Uterus (tissue), 4 donors: Measurements from ENCODE around the gene CACNB2. TPM values are rescaled to one million over a fixed set of nuclear protein-coding genes. Genes with fewer than 3 reads are reported as not detected.

Source experiments
- DNase-seq, 2 donors: peaks; one replicate each; pipeline ENCODE4 v3.0.0-alpha.2; 2019 to 2020
- H3K27ac ChIP-seq, 2 donors: fragments of 200-600 bp; sonication (generic); 1 replicate in 1 of 2; 2 replicates in 1 of 2; pipeline ENCODE4 v1.5.1; 2016 to 2018
- H3K27me3 ChIP-seq, 2 donors: fragments of 200-600 bp; sonication (generic); one replicate each; pipeline ENCODE4 v1.5.1; 2018 to 2019; ENCODE audit warnings: control low read depth in 1 of 2
- H3K36me3 ChIP-seq, 2 donors: fragments of 200-600 bp; sonication (generic); one replicate each; pipeline ENCODE4 v1.5.1; 2019; ENCODE audit warnings: control low read depth in 1 of 2
- H3K4me1 ChIP-seq, 2 donors: fragments of 200-600 bp; sonication (generic); one replicate each; pipeline ENCODE4 v1.5.1; 2018 to 2019; ENCODE audit warnings: control low read depth in 1 of 2
- H3K4me3 ChIP-seq, 2 donors: fragments of 200-600 bp; sonication (generic); 1 replicate in 1 of 2; 2 replicates in 1 of 2; pipeline ENCODE4 v1.5.1; 2018 to 2019; ENCODE audit warnings: mild to moderate bottlenecking in 1 of 2
- H3K9me3 ChIP-seq, 2 donors: fragments of 200-600 bp; sonication (generic); one replicate each; pipeline ENCODE4 v1.5.1; 2019; ENCODE audit warnings: control low read depth in 1 of 2
- POLR2A ChIP-seq, 2 donors: fragments of 450-650 bp; IDR thresholded peaks; one replicate each; pipeline ENCODE4 v1.6.1; 2016; ENCODE audit warnings: antibody characterized with exemption in 2 of 2, mild to moderate bottlenecking in 1 of 2, moderate library complexity in 1 of 2
- intact Hi-C: fragments of 100-400 bp; cut with DNase I; formaldehyde crosslinking; loops from one replicate; pipeline ENCODE4 v1.15.1; 2023; ENCODE audit warnings: low total_unique reads
- total RNA-seq, 4 donors: library from RNA; depleted of rRNA in 3 of 4; stranded (reverse); fragments of >200 nt in 3 of 4; gene quantifications; one replicate each; pipeline versions ENCODE4 v1.1.0 to v1.2.4, GENCODE V29; 2014 to 2023
- TF ChIP-seq, protein P1 (sequence below), 4 experiments: fragments of 200-600 bp in 2 of 4; fragments of 450-650 bp in 2 of 4; sonication (generic) in 2 of 4; IDR thresholded peaks; one replicate each; pipeline ENCODE4 v1.5.1; 2016 to 2019; ENCODE audit warnings: antibody characterized with exemption in 4 of 4, mild to moderate bottlenecking in 2 of 4, moderate library complexity in 1 of 4
- donor health status: DM: yes; HTN: yes; CAD: no.

CACNB2 gene
- total RNA-seq, 4 donors from 2014 or later = 19.4 to 33.0 (median 27.0) TPM

DNA sequence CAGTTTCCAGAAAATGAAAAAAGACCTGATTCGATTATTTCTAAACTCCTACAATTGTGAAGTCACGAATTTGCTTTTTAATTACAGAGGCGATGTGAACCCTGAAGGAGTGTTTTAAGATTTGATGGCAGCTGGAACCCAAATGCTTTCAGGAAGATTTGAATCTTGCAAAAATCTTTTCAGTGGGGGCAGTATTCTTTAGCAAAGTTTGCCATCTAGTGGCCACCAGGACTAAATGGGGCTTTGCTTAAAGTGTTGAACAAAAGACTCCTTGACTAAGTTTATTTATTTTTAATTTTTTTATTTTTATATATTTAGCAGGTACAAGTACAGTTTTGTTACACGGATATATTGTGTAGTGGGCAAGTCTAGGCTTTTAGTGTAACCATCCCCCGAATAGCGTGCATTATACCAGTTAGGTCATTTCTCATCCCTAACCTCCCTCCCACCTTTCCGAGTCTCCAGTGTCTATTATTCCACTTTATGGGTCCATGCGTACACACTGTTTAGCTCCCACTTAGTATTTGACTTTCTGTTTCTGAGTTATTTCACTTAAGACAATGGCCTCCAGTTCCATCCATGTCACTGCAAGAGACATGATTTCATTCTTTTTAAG, 98.8 kb downstream of the CACNB2 start:
- intact Hi-C loops = no loop called here
- DNase-seq = no peak
- Histone ChIP-seq H3K27ac (peak overlapping the region in 1 of 2 donors; percentile 6), H3K4me1 (no peaks in the 10 kb centered on the region), H3K9me3 (no peaks in the 10 kb centered on the region), H3K27me3 (no peaks in the 10 kb centered on the region), H3K36me3 (no peaks in the 10 kb centered on the region), H3K4me3 (no peak overlapping the region)
- TF ChIP-seq, protein P1, sequence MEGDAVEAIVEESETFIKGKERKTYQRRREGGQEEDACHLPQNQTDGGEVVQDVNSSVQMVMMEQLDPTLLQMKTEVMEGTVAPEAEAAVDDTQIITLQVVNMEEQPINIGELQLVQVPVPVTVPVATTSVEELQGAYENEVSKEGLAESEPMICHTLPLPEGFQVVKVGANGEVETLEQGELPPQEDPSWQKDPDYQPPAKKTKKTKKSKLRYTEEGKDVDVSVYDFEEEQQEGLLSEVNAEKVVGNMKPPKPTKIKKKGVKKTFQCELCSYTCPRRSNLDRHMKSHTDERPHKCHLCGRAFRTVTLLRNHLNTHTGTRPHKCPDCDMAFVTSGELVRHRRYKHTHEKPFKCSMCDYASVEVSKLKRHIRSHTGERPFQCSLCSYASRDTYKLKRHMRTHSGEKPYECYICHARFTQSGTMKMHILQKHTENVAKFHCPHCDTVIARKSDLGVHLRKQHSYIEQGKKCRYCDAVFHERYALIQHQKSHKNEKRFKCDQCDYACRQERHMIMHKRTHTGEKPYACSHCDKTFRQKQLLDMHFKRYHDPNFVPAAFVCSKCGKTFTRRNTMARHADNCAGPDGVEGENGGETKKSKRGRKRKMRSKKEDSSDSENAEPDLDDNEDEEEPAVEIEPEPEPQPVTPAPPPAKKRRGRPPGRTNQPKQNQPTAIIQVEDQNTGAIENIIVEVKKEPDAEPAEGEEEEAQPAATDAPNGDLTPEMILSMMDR (IDR thresholded peaks at IDR 0.05) = peak; percentile 49 to 79 (median 62)
- no peak for TF ChIP-seq POLR2A (IDR thresholded peaks at IDR 0.05)

DNA sequence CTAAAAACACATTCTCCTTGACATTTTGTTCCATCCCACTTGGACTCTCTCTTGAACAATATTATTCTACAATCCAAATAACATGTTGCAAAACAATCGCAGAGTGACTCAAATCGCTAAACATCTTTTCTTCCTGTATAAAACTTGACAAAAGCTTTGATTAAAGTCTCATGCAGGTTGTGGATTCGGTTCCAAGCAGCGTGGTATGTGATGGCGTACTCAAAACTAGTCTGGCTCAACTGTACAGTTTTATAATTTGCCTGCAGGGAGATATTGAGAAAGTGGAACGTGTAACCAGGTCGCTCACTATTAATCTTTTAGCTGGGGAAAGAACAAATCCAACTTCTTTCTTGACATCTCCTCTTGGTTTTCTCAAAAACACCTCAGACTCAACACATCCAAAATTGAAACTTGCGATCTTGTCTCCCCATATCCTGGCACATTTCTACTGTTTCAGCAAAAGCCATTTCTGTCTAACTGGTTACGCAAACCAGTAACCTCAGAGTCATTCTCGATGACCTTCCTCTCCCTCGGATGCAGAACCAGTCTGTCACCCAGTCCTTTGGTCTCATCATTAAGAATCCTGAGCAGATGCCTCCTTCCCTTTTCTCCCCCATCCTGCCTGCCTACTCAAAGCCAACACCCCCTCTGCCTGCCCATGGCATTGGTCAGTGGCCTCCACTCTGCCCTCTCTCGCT, 100.1 kb downstream of the CACNB2 start:
- no peak overlapping the region for H3K27ac ChIP-seq
- DNase-seq = no peak
- H3K9me3 ChIP-seq = no peaks in the 10 kb centered on the region
- intact Hi-C loops = no loop called here
- H3K36me3 ChIP-seq = no peaks in the 10 kb centered on the region
- H3K27me3 ChIP-seq = no peaks in the 10 kb centered on the region
- no peak overlapping the region for H3K4me3 ChIP-seq
- TF ChIP-seq, protein P1 (IDR thresholded peaks at IDR 0.05) = no peak
- TF ChIP-seq POLR2A (IDR thresholded peaks at IDR 0.05) = no peak
- H3K4me1 ChIP-seq = no peaks in the 10 kb centered on the region

DNA sequence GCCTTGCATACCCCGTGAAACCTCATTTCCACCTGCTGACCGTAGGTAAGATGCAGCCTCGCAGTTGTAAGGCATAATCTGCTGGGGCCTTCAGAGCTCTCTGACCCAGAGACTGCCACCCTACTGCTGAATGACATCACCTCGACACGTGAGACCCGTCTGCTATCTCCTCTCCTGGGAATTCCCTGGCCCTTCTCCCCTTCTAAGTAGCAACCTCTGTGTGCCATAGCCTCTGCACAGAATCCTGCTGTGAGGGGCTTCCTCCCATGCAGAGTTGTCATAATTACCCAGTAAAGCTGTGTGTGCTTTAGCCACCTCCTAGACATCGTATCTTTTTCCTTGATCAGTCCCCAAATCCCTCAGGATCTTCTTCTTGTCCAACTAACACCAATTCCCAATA, 106.7 kb downstream of the CACNB2 start:
- no peak overlapping the region for H3K4me3 ChIP-seq
- intact Hi-C loops = no loop called here
- H3K36me3 ChIP-seq = no peaks in the 10 kb centered on the region
- no peaks in the 10 kb centered on the region for H3K27me3 ChIP-seq
- H3K4me1 ChIP-seq = no peaks in the 10 kb centered on the region
- no peaks in the 10 kb centered on the region for H3K9me3 ChIP-seq
- TF ChIP-seq, protein P1 (IDR thresholded peaks at IDR 0.05) = no peak
- TF ChIP-seq POLR2A (IDR thresholded peaks at IDR 0.05) = no peak
- DNase-seq = no peak
- H3K27ac ChIP-seq = no peak overlapping the region

DNA sequence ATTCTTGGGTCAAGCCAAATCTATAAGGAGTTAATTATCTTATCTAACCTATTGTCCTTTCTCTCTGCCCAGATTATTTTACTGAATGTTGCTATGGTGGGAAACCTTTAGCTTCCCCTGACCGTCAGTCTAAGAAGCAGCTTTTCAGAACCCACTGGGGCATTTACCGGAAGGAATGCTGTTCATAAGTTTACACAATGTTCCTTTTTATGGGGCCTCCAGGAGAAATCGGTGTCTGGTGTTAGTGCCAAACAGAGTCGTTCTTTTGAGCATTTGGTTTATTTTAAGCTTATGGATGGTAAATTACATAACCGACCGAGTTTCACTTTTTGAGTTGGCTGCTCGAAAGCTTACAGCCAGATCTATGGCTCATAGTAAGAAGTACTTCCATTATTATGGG, 111.9 kb downstream of the CACNB2 start:
- H3K36me3 ChIP-seq = no peaks in the 10 kb centered on the region
- intact Hi-C loops = no loop called here
- no peaks in the 10 kb centered on the region for H3K27me3 ChIP-seq
- no peak overlapping the region for H3K4me3 ChIP-seq
- no peaks in the 10 kb centered on the region for H3K4me1 ChIP-seq
- H3K9me3 ChIP-seq = no peaks in the 10 kb centered on the region
- H3K27ac ChIP-seq = no peak overlapping the region
- DNase-seq = no peak
- TF ChIP-seq, protein P1 (IDR thresholded peaks at IDR 0.05) = no peak
- TF ChIP-seq POLR2A (IDR thresholded peaks at IDR 0.05) = no peak

DNA sequence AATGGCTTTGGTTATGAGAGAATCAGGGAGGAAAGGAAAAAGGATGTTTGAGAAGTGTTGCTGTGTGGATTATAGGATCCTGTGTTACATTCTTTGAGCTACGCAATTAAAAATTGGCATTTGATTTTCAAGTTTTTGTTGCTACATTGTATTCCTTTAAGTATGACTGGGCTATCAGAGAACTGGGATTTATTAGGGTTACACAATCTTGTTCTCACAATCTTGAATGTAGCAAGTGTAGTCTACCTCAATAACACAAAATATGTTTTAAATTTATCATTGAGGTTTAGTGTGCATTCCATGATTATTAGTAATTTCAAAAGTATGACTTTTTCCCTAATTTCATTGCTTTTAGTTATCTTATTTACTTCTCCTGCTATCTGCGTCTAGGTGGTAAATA, 113.9 kb downstream of the CACNB2 start:
- H3K27ac ChIP-seq = no peak overlapping the region
- no peaks in the 10 kb centered on the region for H3K27me3 ChIP-seq
- intact Hi-C loops = no loop called here
- DNase-seq = no peak
- H3K4me3 ChIP-seq = no peak overlapping the region
- H3K9me3 ChIP-seq = no peaks in the 10 kb centered on the region
- no peak for TF ChIP-seq POLR2A (IDR thresholded peaks at IDR 0.05)
- TF ChIP-seq, protein P1 (IDR thresholded peaks at IDR 0.05) = no peak
- no peaks in the 10 kb centered on the region for H3K4me1 ChIP-seq
- H3K36me3 ChIP-seq = no peaks in the 10 kb centered on the region
